ENCODE results near the gene ACOT12. TPM values are rescaled to one million over a fixed set of nuclear protein-coding genes. Genes with fewer than 3 reads are reported as not detected.

ACOT12 gene
- polyA plus RNA-seq, 1 donor (not counting 4 experiments of a cell fraction or from before 2014, with no cell fraction given) = not detected

- no peak overlapping the region for H3K4me3 ChIP-seq (ENCODE audit: control insufficient read depth in 2 of 3, extremely low read depth in 1 of 3, insufficient read depth in 2 of 3, low read depth in 1 of 3, low read length in 3 of 3)
- H3K27me3 ChIP-seq (ENCODE audit: control insufficient read depth, extremely low read depth, insufficient read depth, low read length) = no peaks in the 10 kb centered on the region
- no peaks in the 10 kb centered on the region for H3K9me3 ChIP-seq (ENCODE audit: control insufficient read depth, low read depth, low read length)
- no peaks in the 10 kb centered on the region for H3K4me1 ChIP-seq (ENCODE audit: control insufficient read depth, extremely low read depth, insufficient read depth, low read length)
- H3K9ac ChIP-seq (ENCODE audit: control insufficient read depth, extremely low read depth, insufficient read depth, low read length) = no peak overlapping the region
- no peak for TF ChIP-seq EZH2 (IDR thresholded peaks at IDR 0.05; ENCODE audit: low read length)
- no peak for TF ChIP-seq CTCF (optimal IDR thresholded peaks at IDR 0.05 in 1 of 3, IDR thresholded peaks at IDR 0.05 in 1 of 3, conservative IDR thresholded peaks at IDR 0.05 in 1 of 3; ENCODE audit: extremely low read depth in 1 of 3, insufficient read depth in 2 of 3, low read length in 3 of 3)
- dilution Hi-C loops (cut with MboI; ENCODE audit: extremely low pct_ligation_motif_present, low sequenced_read_pairs) = no loop called here
- H3K36me3 ChIP-seq (ENCODE audit: control insufficient read depth in 2 of 2, extremely low read depth in 1 of 2, insufficient read depth in 2 of 2, low read length in 2 of 2) = no peaks in the 10 kb centered on the region
- H3K27ac ChIP-seq (ENCODE audit: control insufficient read depth, insufficient read depth, low read length) = no peak overlapping the region
- H2AFZ ChIP-seq (ENCODE audit: control insufficient read depth, low read length) = no peak overlapping the region
- H3K4me2 ChIP-seq (ENCODE audit: control insufficient read depth, extremely low read depth, insufficient read depth, low read depth, low read length) = no peak overlapping the region
- no peak for DNase-seq (ENCODE audit: low read depth, low spot score)
- no peak for FAIRE-seq
- no peaks in the 10 kb centered on the region for H4K20me1 ChIP-seq (ENCODE audit: control insufficient read depth, extremely low read depth, insufficient read depth, low read length)
- no peaks in the 10 kb centered on the region for H3K9me1 ChIP-seq (ENCODE audit: control insufficient read depth, extremely low read depth, insufficient read depth, low read length)
- H3K79me2 ChIP-seq (ENCODE audit: control insufficient read depth, insufficient read depth, low read length) = no peaks in the 10 kb centered on the region
Observed at GRCh38 chr5:81365541-81365940, 28.4 kb downstream of the ACOT12 start.

- no peak for FAIRE-seq
- no peaks in the 10 kb centered on the region for H3K79me2 ChIP-seq (ENCODE audit: control insufficient read depth, insufficient read depth, low read length)
- H3K9me3 ChIP-seq (ENCODE audit: control insufficient read depth, low read depth, low read length) = no peaks in the 10 kb centered on the region
- H3K27ac ChIP-seq (ENCODE audit: control insufficient read depth, insufficient read depth, low read length) = no peak overlapping the region
- no peaks in the 10 kb centered on the region for H3K36me3 ChIP-seq (ENCODE audit: control insufficient read depth in 2 of 2, extremely low read depth in 1 of 2, insufficient read depth in 2 of 2, low read length in 2 of 2)
- DNase-seq (ENCODE audit: low read depth, low spot score) = no peak
- peaks cover 8% of the 10 kb centered on the region for H3K4me1 ChIP-seq (ENCODE audit: control insufficient read depth, extremely low read depth, insufficient read depth, low read length)
- H3K27me3 ChIP-seq (ENCODE audit: control insufficient read depth, extremely low read depth, insufficient read depth, low read length) = no peaks in the 10 kb centered on the region
- no peak overlapping the region for H3K9ac ChIP-seq (ENCODE audit: control insufficient read depth, extremely low read depth, insufficient read depth, low read length)
- dilution Hi-C loops (cut with MboI; ENCODE audit: extremely low pct_ligation_motif_present, low sequenced_read_pairs) = no loop called here
- H4K20me1 ChIP-seq (ENCODE audit: control insufficient read depth, extremely low read depth, insufficient read depth, low read length) = no peaks in the 10 kb centered on the region
- H3K4me3 ChIP-seq (ENCODE audit: control insufficient read depth in 2 of 3, extremely low read depth in 1 of 3, insufficient read depth in 2 of 3, low read depth in 1 of 3, low read length in 3 of 3) = no peak overlapping the region
- H3K4me2 ChIP-seq (ENCODE audit: control insufficient read depth, extremely low read depth, insufficient read depth, low read depth, low read length) = no peak overlapping the region
- no peaks in the 10 kb centered on the region for H3K9me1 ChIP-seq (ENCODE audit: control insufficient read depth, extremely low read depth, insufficient read depth, low read length)
- no peak for TF ChIP-seq CTCF (optimal IDR thresholded peaks at IDR 0.05 in 1 of 3, IDR thresholded peaks at IDR 0.05 in 1 of 3, conservative IDR thresholded peaks at IDR 0.05 in 1 of 3; ENCODE audit: extremely low read depth in 1 of 3, insufficient read depth in 2 of 3, low read length in 3 of 3)
- TF ChIP-seq EZH2 (IDR thresholded peaks at IDR 0.05; ENCODE audit: low read length) = no peak
- H2AFZ ChIP-seq (ENCODE audit: control insufficient read depth, low read length) = no peak overlapping the region
Observed at GRCh38 chr5:81363093-81363871, 30.7 kb downstream of the ACOT12 start.

Data from keratinocyte (primary cell).